ENCODE measurements around the gene AGPAT2. TPM values are rescaled to one million over a fixed set of nuclear protein-coding genes. Genes with fewer than 3 reads are reported as not detected.

Gene AGPAT2
- total RNA-seq, 2 experiments from 2014 or later, result 3.6 to 4.0 TPM

DNA sequence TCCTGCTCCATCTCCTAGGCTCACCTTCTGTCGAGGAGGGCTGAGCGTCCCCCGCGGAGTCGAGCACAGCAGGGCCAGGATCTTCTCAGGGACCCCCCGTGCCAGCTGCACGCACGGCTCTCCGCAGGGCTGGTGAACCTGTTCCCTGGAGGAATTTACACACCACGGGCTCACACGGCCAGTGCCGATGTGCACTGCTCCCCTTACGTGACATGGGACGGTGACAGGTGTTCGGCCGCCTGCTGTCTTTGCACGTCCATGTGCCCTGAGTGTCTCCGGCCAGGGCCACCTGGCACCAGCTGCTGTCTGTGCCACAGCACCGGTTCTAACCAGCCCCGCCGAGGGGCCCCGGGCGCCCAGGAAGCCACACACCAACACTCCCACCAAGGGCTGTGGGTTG, 8.7 kb upstream of the AGPAT2 start:
- POLR2A ChIA-PET, result no interaction called here

DNA sequence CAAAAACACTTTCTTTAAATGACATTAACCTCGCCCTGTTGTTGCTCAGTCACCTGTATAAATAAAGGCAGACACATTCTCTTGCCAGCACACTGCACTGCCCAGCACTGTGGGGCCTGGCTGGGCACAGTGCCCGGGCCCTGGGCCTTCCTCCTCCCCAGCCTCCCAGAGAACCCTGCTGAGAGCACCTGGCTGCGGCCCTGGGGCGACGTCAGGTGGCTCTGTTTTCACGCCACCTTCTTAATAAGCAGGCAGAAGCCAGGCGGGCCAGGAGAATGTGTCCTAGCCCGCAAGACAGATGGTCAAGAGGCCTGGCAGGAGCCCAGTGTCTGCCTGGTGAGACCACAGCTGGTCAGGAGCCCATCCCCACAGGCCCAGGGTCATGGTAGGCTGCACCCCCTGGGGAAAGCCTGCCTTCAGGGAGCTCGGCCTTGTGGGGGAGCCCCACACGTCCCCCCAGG, 8.2 kb upstream of the AGPAT2 start:
- Mint-ChIP-seq H3K9me3 (no peaks in the 10 kb centered on the region), H3K4me3 (no peak overlapping the region), H3K4me1 (ENCODE audit: low read depth) (no peaks in the 10 kb centered on the region), H3K36me3 (ENCODE audit: low read depth) (no peaks in the 10 kb centered on the region), H3K27ac (no peak overlapping the region), H3K27me3 (peaks cover 24% of the 10 kb centered on the region)
- intact Hi-C loops (cut with DNase I, micrococcal nuclease), result no loop called here
- Histone ChIP-seq H3K9me3 (ENCODE audit: control insufficient read depth in 1 of 2, insufficient read depth in 1 of 2, low read length in 2 of 2) (peaks cover 0 to 16% of the 10 kb centered on the region in 2 experiments), H3K27me3 (ENCODE audit: control insufficient read depth in 1 of 2, insufficient read depth in 2 of 2, low read length in 2 of 2) (peaks cover 11 to 12% of the 10 kb centered on the region in 2 experiments), H3K36me3 (ENCODE audit: insufficient read depth, low read length) (no peaks in the 10 kb centered on the region), H3K27ac (ENCODE audit: low read depth in 1 of 2, low read length in 2 of 2) (no peak overlapping the region), H3K4me3 (ENCODE audit: low read length) (no peak overlapping the region), H3K4me1 (ENCODE audit: insufficient read depth, low read length) (peaks cover 7% of the 10 kb centered on the region)
- ATAC-seq (ENCODE audit: poor library complexity), result no peak
- DNase-seq, result no peak
- ChIA-PET CTCF (no interaction called here), POLR2A (no interaction called here)
- TF ChIP-seq, protein P1, sequence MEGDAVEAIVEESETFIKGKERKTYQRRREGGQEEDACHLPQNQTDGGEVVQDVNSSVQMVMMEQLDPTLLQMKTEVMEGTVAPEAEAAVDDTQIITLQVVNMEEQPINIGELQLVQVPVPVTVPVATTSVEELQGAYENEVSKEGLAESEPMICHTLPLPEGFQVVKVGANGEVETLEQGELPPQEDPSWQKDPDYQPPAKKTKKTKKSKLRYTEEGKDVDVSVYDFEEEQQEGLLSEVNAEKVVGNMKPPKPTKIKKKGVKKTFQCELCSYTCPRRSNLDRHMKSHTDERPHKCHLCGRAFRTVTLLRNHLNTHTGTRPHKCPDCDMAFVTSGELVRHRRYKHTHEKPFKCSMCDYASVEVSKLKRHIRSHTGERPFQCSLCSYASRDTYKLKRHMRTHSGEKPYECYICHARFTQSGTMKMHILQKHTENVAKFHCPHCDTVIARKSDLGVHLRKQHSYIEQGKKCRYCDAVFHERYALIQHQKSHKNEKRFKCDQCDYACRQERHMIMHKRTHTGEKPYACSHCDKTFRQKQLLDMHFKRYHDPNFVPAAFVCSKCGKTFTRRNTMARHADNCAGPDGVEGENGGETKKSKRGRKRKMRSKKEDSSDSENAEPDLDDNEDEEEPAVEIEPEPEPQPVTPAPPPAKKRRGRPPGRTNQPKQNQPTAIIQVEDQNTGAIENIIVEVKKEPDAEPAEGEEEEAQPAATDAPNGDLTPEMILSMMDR (IDR thresholded peaks at IDR 0.05), result no peak

More for the DNA sequence above, 8.7 kb upstream of the AGPAT2 start:
- no peak overlapping the region for H3K27ac ChIP-seq (ENCODE audit: low read depth in 1 of 2, low read length in 2 of 2)
- no peak overlapping the region for H3K4me3 Mint-ChIP-seq
- ATAC-seq (ENCODE audit: poor library complexity) (no peak), DNase-seq (peak in 1 of 14 experiments; percentile 23)
- TF ChIP-seq, protein P1 (IDR thresholded peaks at IDR 0.05), result no peak
- H3K9me3 ChIP-seq (ENCODE audit: control insufficient read depth in 1 of 2, insufficient read depth in 1 of 2, low read length in 2 of 2), result peaks cover 0 to 16% of the 10 kb centered on the region in 2 experiments
- H3K27me3 ChIP-seq (ENCODE audit: control insufficient read depth in 1 of 2, insufficient read depth in 2 of 2, low read length in 2 of 2), result peaks cover 11 to 12% of the 10 kb centered on the region in 2 experiments
- H3K27ac Mint-ChIP-seq, result no peak overlapping the region
- H3K4me1 ChIP-seq (ENCODE audit: insufficient read depth, low read length), result peaks cover 12% of the 10 kb centered on the region
- H3K36me3 Mint-ChIP-seq (ENCODE audit: low read depth), result no peaks in the 10 kb centered on the region
- no peaks in the 10 kb centered on the region for H3K36me3 ChIP-seq (ENCODE audit: insufficient read depth, low read length)
- H3K4me3 ChIP-seq (ENCODE audit: low read length), result no peak overlapping the region
- H3K9me3 Mint-ChIP-seq, result no peaks in the 10 kb centered on the region
- peaks cover 3% of the 10 kb centered on the region for H3K4me1 Mint-ChIP-seq (ENCODE audit: low read depth)
- peaks cover 26% of the 10 kb centered on the region for H3K27me3 Mint-ChIP-seq
- intact Hi-C loops (cut with DNase I, micrococcal nuclease), result no loop called here
- CTCF ChIA-PET, result no interaction called here

DNA sequence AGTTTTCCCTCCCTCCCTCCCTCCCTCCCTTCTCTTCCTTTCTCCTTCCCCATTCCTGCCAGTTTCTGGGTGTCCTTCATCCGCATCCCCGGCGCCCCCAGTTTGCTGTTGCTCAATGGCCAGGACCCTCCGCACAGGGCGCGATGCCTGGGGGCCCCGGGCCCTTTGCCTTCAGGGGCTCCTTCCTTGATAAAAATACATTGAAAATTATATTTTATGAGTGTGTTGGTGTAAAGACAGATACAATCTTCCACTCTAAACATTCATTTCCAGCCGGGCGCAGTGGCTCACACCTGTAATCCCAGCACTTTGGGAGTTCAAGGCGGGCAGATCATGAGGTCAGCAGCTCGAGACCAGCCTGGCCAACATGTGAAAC, 7.6 kb upstream of the AGPAT2 start:
- Mint-ChIP-seq H3K4me1 (ENCODE audit: low read depth) (no peaks in the 10 kb centered on the region), H3K4me3 (no peak overlapping the region), H3K27me3 (peaks cover 22% of the 10 kb centered on the region), H3K9me3 (no peaks in the 10 kb centered on the region), H3K36me3 (ENCODE audit: low read depth) (no peaks in the 10 kb centered on the region), H3K27ac (no peak overlapping the region)
- no peak overlapping the region for H3K27ac ChIP-seq (ENCODE audit: low read depth in 1 of 2, low read length in 2 of 2)
- H3K27me3 ChIP-seq (ENCODE audit: control insufficient read depth in 1 of 2, insufficient read depth in 2 of 2, low read length in 2 of 2), result peaks cover 11 to 12% of the 10 kb centered on the region in 2 experiments
- H3K36me3 ChIP-seq (ENCODE audit: insufficient read depth, low read length), result no peaks in the 10 kb centered on the region
- intact Hi-C loops (cut with DNase I, micrococcal nuclease), result no loop called here
- H3K4me3 ChIP-seq (ENCODE audit: low read length), result no peak overlapping the region
- ChIA-PET POLR2A (no interaction called here), CTCF (no interaction called here)
- TF ChIP-seq, protein P1 (IDR thresholded peaks at IDR 0.05), result no peak
- H3K9me3 ChIP-seq (ENCODE audit: control insufficient read depth in 1 of 2, insufficient read depth in 1 of 2, low read length in 2 of 2), result peaks cover 0 to 16% of the 10 kb centered on the region in 2 experiments
- no peak for ATAC-seq (ENCODE audit: poor library complexity)
- peaks cover 3% of the 10 kb centered on the region for H3K4me1 ChIP-seq (ENCODE audit: insufficient read depth, low read length)
- DNase-seq, result no peak

Measured in CD4-positive, alpha-beta T cell (primary cell).